PC-3 (cell line): ENCODE measurements around the gene TMEM239. TPM values are rescaled to one million over a fixed set of nuclear protein-coding genes. Genes with fewer than 3 reads are reported as not detected.

ENCODE experiments used
- ATAC-seq: fragments of 200-7000 bp; cut with Tn5 transposase; 2 replicates; pipeline ENCODE4 v1.9.1; 2020; ENCODE audit warnings: mild to moderate bottlenecking, moderate library complexity
- BruUV-seq: library from RNA; stranded (reverse); fragments of 400-500 nt; replicated peaks from 2 replicates; lab custom pipeline; 2021; lab: Mats Ljungman, UMichigan
- CTCF ChIA-PET: fragments of 300-600 bp; sonication (Branson Sonifier 250); formaldehyde crosslinking; loops from one replicate; lab custom pipeline; 2022; ENCODE audit warnings: antibody characterized with exemption; lab: Charles Lee
- POLR2A ChIA-PET: fragments of 300-600 bp; sonication (Branson Sonifier 250); formaldehyde crosslinking; loops from one replicate; lab custom pipeline; 2022; ENCODE audit warnings: antibody characterized with exemption; ENCODE audit not compliant: unreplicated experiment; lab: Charles Lee
- DNase-seq: peaks from one replicate; pipeline ENCODE4 v3.0.0-alpha.2; 2015
- H2AFZ ChIP-seq: fragments of 300-600 bp; sonication (generic); 2 replicates; pipeline ENCODE4 v1.6.0; 2016; ENCODE audit warnings: antibody characterized with exemption, low read length
- H3F3A ChIP-seq: fragments of 300-600 bp; sonication (generic); one replicate; pipeline ENCODE4 v1.6.0; 2017; ENCODE audit warnings: antibody characterized with exemption, low read length, control low read depth, mild to moderate bottlenecking; ENCODE audit not compliant: unreplicated experiment
- H3K27ac ChIP-seq: fragments of 300-600 bp; sonication (generic); 2 replicates; pipeline ENCODE4 v1.5.1; 2016; ENCODE audit warnings: mild to moderate bottlenecking, low read length
- H3K27me3 ChIP-seq: fragments of 300-600 bp; sonication (generic); 2 replicates; pipeline ENCODE4 v1.6.1; 2016; ENCODE audit warnings: low read length, mixed read lengths
- H3K36me3 ChIP-seq: fragments of 300-600 bp; sonication (generic); 2 replicates; pipeline ENCODE4 v1.6.1; 2016; ENCODE audit warnings: low read depth, mixed run types, low read length, mixed read lengths
- H3K4me1 ChIP-seq: fragments of 300-600 bp; sonication (generic); 2 replicates; pipeline ENCODE4 v1.5.1; 2016; ENCODE audit warnings: low read length; ENCODE audit not compliant: insufficient read depth
- H3K4me2 ChIP-seq: fragments of 300-600 bp; sonication (generic); 2 replicates; pipeline ENCODE4 v1.6.0; 2016; ENCODE audit warnings: low read length
- H3K4me3 ChIP-seq: fragments of 300-600 bp; sonication (generic); 2 replicates; pipeline ENCODE4 v1.5.1; 2016; ENCODE audit warnings: mild to moderate bottlenecking, low read length, mixed read lengths
- H3K79me2 ChIP-seq: fragments of 300-600 bp; sonication (generic); 2 replicates; pipeline ENCODE4 v1.6.1; 2017; ENCODE audit warnings: low read length, mixed read lengths
- H3K9ac ChIP-seq: fragments of 300-600 bp; sonication (generic); 2 replicates; pipeline ENCODE4 v1.6.0; 2016; ENCODE audit warnings: mild to moderate bottlenecking, low read length
- H3K9me2 ChIP-seq: fragments of 300-600 bp; sonication (generic); replicated peaks from 2 replicates; pipeline ENCODE4 v1.6.1; 2016; ENCODE audit warnings: mixed run types, low read length, mixed read lengths
- H3K9me3 ChIP-seq: fragments of 300-600 bp; sonication (generic); 2 replicates; pipeline ENCODE4 v1.6.1; 2016; ENCODE audit warnings: low read length, mixed read lengths
- H4K20me1 ChIP-seq: fragments of 300-600 bp; sonication (generic); 2 replicates; pipeline ENCODE4 v1.6.1; 2016; ENCODE audit warnings: low read length, mixed read lengths
- EZH2 ChIP-seq: fragments of 300-600 bp; sonication (generic); IDR thresholded peaks from one replicate; pipeline ENCODE4 v1.6.1; 2017; ENCODE audit warnings: antibody characterized with exemption, mild to moderate bottlenecking, low read length; ENCODE audit not compliant: unreplicated experiment
- EZH2phosphoT487 ChIP-seq: fragments of 300-600 bp; sonication (generic); IDR thresholded peaks from 2 replicates; pipeline ENCODE4 v1.6.1; 2018; ENCODE audit warnings: mild to moderate bottlenecking, antibody characterized with exemption, low read length, borderline replicate concordance
- intact Hi-C: fragments of 100-400 bp; cut with micrococcal nuclease; formaldehyde crosslinking; loops from 2 replicates; pipeline ENCODE4 v1.9.0; 2023
- total RNA-seq: library from RNA; depleted of rRNA; stranded (reverse); fragments of >200 nt; gene quantifications from 2 replicates; pipeline ENCODE4 v1.2.3, GENCODE V29; 2014
- TF ChIP-seq, protein P1 (sequence below): fragments of 300-600 bp; sonication (generic); conservative IDR thresholded peaks from 2 replicates; pipeline ENCODE4 v1.5.1; 2017; ENCODE audit warnings: antibody characterized with exemption, low read depth, mild to moderate bottlenecking, low read length

Gene TMEM239
- total RNA-seq, 1 experiment from 2014 or later, result 0.04 TPM

DNA sequence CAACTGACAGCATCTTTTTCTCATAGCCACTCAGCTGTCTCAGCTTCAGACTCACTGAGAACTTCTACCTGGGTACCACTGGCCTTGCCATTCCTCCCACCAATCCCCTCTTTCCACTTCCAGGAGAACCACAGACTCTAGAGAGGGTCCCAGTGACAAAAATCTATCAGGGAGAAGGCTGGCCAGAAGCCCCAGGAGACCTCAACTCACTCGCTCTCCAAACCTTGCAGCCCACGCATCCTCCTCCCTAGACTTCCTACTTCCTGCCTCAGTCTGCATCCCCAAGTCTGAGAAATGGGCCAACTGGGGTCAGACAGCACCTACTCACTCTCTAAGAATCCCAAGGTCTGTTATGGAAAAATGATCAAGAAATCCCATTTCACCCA is 1.2 kb downstream of the TMEM239 start:
- no peak overlapping the region for H2AFZ ChIP-seq
- no peaks in the 10 kb centered on the region for H3K36me3 ChIP-seq
- intact Hi-C loops, result no loop called here
- TF ChIP-seq, protein P1, sequence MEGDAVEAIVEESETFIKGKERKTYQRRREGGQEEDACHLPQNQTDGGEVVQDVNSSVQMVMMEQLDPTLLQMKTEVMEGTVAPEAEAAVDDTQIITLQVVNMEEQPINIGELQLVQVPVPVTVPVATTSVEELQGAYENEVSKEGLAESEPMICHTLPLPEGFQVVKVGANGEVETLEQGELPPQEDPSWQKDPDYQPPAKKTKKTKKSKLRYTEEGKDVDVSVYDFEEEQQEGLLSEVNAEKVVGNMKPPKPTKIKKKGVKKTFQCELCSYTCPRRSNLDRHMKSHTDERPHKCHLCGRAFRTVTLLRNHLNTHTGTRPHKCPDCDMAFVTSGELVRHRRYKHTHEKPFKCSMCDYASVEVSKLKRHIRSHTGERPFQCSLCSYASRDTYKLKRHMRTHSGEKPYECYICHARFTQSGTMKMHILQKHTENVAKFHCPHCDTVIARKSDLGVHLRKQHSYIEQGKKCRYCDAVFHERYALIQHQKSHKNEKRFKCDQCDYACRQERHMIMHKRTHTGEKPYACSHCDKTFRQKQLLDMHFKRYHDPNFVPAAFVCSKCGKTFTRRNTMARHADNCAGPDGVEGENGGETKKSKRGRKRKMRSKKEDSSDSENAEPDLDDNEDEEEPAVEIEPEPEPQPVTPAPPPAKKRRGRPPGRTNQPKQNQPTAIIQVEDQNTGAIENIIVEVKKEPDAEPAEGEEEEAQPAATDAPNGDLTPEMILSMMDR, result no peak
- TF ChIP-seq EZH2 (no peak), EZH2phosphoT487 (no peak)
- no peak overlapping the region for H3K9ac ChIP-seq
- DNase-seq, result no peak
- no peaks in the 10 kb centered on the region for H4K20me1 ChIP-seq
- H3K27me3 ChIP-seq, result peaks cover 3% of the 10 kb centered on the region; the same call in 1 of the 2 replicates
- H3K4me2 ChIP-seq, result no peak overlapping the region
- BruUV-seq, result no TSS peak
- H3K9me2 ChIP-seq, result no peaks in the 10 kb centered on the region
- H3F3A ChIP-seq, result no peaks in the 10 kb centered on the region
- no peak for ATAC-seq
- H3K79me2 ChIP-seq, result no peaks in the 10 kb centered on the region
- CTCF ChIA-PET, result no interaction called here
- peaks cover 19% of the 10 kb centered on the region for H3K4me1 ChIP-seq
- no peak overlapping the region for H3K27ac ChIP-seq
- no peaks in the 10 kb centered on the region for H3K9me3 ChIP-seq
- no peak overlapping the region for H3K4me3 ChIP-seq
- POLR2A ChIA-PET, result no interaction called here

GRCh38 chr20:2817891-2818595 is 1.9 kb downstream of the TMEM239 start:
- no TSS peak for BruUV-seq
- Histone ChIP-seq H3K9ac (no peak overlapping the region), H3K4me3 (no peak overlapping the region), H3K27ac (no peak overlapping the region), H3K4me2 (no peak overlapping the region), H3K9me2 (no peaks in the 10 kb centered on the region), H3K9me3 (no peaks in the 10 kb centered on the region), H3F3A (no peaks in the 10 kb centered on the region), H3K79me2 (no peaks in the 10 kb centered on the region), H3K27me3 (peaks cover 3% of the 10 kb centered on the region; the same call in 1 of the 2 replicates), H4K20me1 (no peaks in the 10 kb centered on the region), H3K36me3 (no peaks in the 10 kb centered on the region), H2AFZ (no peak overlapping the region), H3K4me1 (peaks cover 19% of the 10 kb centered on the region)
- TF ChIP-seq, protein P1, result no peak
- TF ChIP-seq EZH2 (no peak), EZH2phosphoT487 (no peak)
- POLR2A ChIA-PET, result no interaction called here
- CTCF ChIA-PET, result no interaction called here
- DNase-seq (no peak), ATAC-seq (no peak)
- intact Hi-C loops, result no loop called here

- Histone ChIP-seq H3K9me3 (no peaks in the 10 kb centered on the region), H4K20me1 (no peaks in the 10 kb centered on the region), H3K79me2 (no peaks in the 10 kb centered on the region), H3K9me2 (no peaks in the 10 kb centered on the region), H3K36me3 (no peaks in the 10 kb centered on the region), H3K27me3 (peaks cover 3% of the 10 kb centered on the region; the same call in 1 of the 2 replicates), H2AFZ (no peak overlapping the region), H3K4me3 (no peak overlapping the region), H3K4me2 (no peak overlapping the region), H3K4me1 (peaks cover 1% of the 10 kb centered on the region), H3F3A (no peaks in the 10 kb centered on the region), H3K27ac (no peak overlapping the region), H3K9ac (no peak overlapping the region)
- DNase-seq (no peak), ATAC-seq (no peak)
- CTCF ChIA-PET, result no interaction called here
- BruUV-seq, result no TSS peak
- intact Hi-C loops, result no loop called here
- POLR2A ChIA-PET, result no interaction called here
- TF ChIP-seq EZH2, result no peak
- no peak for TF ChIP-seq EZH2phosphoT487
- TF ChIP-seq, protein P1, result no peak
These were observed 4.1 kb downstream of the TMEM239 start for GRCh38 chr20:2820084-2820895.
